GM12878 (cell line): Measurements from ENCODE around the gene GRAMD1B. TPM values are rescaled to one million over a fixed set of nuclear protein-coding genes. Genes with fewer than 3 reads are reported as not detected.

ENCODE experiments used
- ATAC-seq: fragments of 200-7000 bp; cut with Tn5 transposase; 3 replicates; pipeline ENCODE4 v1.9.1; 2020; ENCODE audit warnings: mild to moderate bottlenecking, moderate library complexity
- BruUV-seq: library from RNA; stranded (reverse); fragments of 400-500 nt; replicated peaks from 2 replicates; lab custom pipeline; 2021; lab: Mats Ljungman, UMichigan
- CTCF ChIA-PET: fragments of 300-600 bp; sonication (Branson Sonifier 250); formaldehyde crosslinking; extraction: SDS; loops from one replicate; lab custom pipeline; 2021; ENCODE audit warnings: inconsistent platforms; lab: Yijun Ruan, JAX
- POLR2A ChIA-PET: fragments of 350-600 bp; formaldehyde crosslinking; extraction: SDS; loops from one replicate; lab custom pipeline; 2021; ENCODE audit warnings: inconsistent platforms; lab: Charles Lee
- RAD21 ChIA-PET: fragments of 300-600 bp; sonication (Branson Sonifier 250); formaldehyde crosslinking; loops from one replicate; lab custom pipeline; 2023; ENCODE audit warnings: antibody characterized with exemption; ENCODE audit not compliant: unreplicated experiment; lab: Charles Lee
- SMC1A ChIA-PET: fragments of 300-600 bp; sonication (Branson Sonifier 250); formaldehyde crosslinking; loops from one replicate; lab custom pipeline; 2023; ENCODE audit not compliant: unreplicated experiment, uncharacterized antibody; lab: Charles Lee
- DNase-seq: peaks from one replicate; pipeline ENCODE4 v3.0.0-alpha.2; 2011; ENCODE audit warnings: low read depth, low spot score
- FAIRE-seq: peaks from 3 replicates; lab custom pipeline; 2011; peaks lifted over from hg19 to GRCh38; lab: Jason Lieb, UNC
- H2AFZ ChIP-seq: 2 replicates; pipeline ENCODE4 v1.6.0; 2011; ENCODE audit warnings: low read depth, low read length, control low read depth; ENCODE audit not compliant: control insufficient read depth
- H3K27ac ChIP-seq: 2 replicates; pipeline ENCODE4 v1.5.1; 2011; ENCODE audit warnings: control low read depth; ENCODE audit not compliant: control insufficient read depth, insufficient read depth
- H3K27me3 ChIP-seq, 2 experiments: replicated peaks in 1 of 2; 2 replicates each; pipeline versions ENCODE4 v1.6.0 to v1.6.1; 2011; ENCODE audit warnings: low read length in 1 of 2; ENCODE audit not compliant: control insufficient read depth in 2 of 2, insufficient read depth in 2 of 2
- H3K36me3 ChIP-seq, 2 experiments: 2 replicates each; pipeline ENCODE4 v1.5.1; 2011; ENCODE audit warnings: low read length in 1 of 2; ENCODE audit not compliant: control insufficient read depth in 2 of 2, insufficient read depth in 2 of 2
- H3K4me1 ChIP-seq: 2 replicates; pipeline ENCODE4 v1.6.1; 2011; ENCODE audit warnings: mild to moderate bottlenecking, low read length, moderate library complexity, mixed read lengths; ENCODE audit not compliant: control insufficient read depth, insufficient read depth
- H3K4me2 ChIP-seq: 2 replicates; pipeline ENCODE4 v1.6.0; 2011; ENCODE audit warnings: control low read depth; ENCODE audit not compliant: control insufficient read depth, insufficient read depth
- H3K4me3 ChIP-seq: fragments of 200-600 bp; sonication (generic); 2 replicates; pipeline ENCODE4 v1.5.1; 2016
- H3K79me2 ChIP-seq: 2 replicates; pipeline ENCODE4 v1.6.0; 2011; ENCODE audit warnings: low read length; ENCODE audit not compliant: control insufficient read depth, insufficient read depth
- H3K9ac ChIP-seq: 2 replicates; pipeline ENCODE4 v1.8.0; 2011; ENCODE audit warnings: low read length, control low read depth, mixed read lengths; ENCODE audit not compliant: control insufficient read depth, insufficient read depth
- H3K9me3 ChIP-seq: replicated peaks from 3 replicates; pipeline ENCODE4 v1.5.1; 2011; ENCODE audit warnings: mild to moderate bottlenecking, low read length; ENCODE audit not compliant: control insufficient read depth, insufficient read depth
- H4K20me1 ChIP-seq: 2 replicates; pipeline ENCODE4 v1.6.0; 2011; ENCODE audit not compliant: control insufficient read depth, insufficient read depth
- CEBPZ ChIP-seq: fragments of 150-350 bp; IDR thresholded peaks from 2 replicates; pipeline ENCODE4 v1.6.1; 2016; ENCODE audit warnings: low read depth, low read length
- CHD1 ChIP-seq: IDR thresholded peaks from 2 replicates; pipeline ENCODE4 v1.6.1; 2012; ENCODE audit warnings: low read depth, low read length, improper control_type of control experiment
- CTCF ChIP-seq, 3 experiments: IDR thresholded peaks in 2 of 3; conservative IDR thresholded peaks in 1 of 3; 2 replicates each; pipeline ENCODE4 v1.5.1; 2011; ENCODE audit warnings: low read depth in 3 of 3, low read length in 3 of 3, mild to moderate bottlenecking in 3 of 3, control low read depth in 2 of 3, moderate library complexity in 2 of 3, inconsistent platforms in 1 of 3, mixed read lengths in 1 of 3; ENCODE audit not compliant: control insufficient read depth in 2 of 3, insufficient read depth in 1 of 3; ENCODE audit errors: extremely low read depth in 1 of 3
- E2F8 ChIP-seq: fragments of 450-650 bp; IDR thresholded peaks from 2 replicates; pipeline ENCODE4 v1.6.1; 2018; ENCODE audit warnings: mild to moderate bottlenecking, low read depth, moderate library complexity; ENCODE audit not compliant: partially characterized antibody
- ESRRA ChIP-seq: IDR thresholded peaks from 2 replicates; pipeline ENCODE4 v1.6.1; 2012; ENCODE audit warnings: mild to moderate bottlenecking, low read length, improper control_type of control experiment
- LARP7 ChIP-seq: fragments of 450-650 bp; IDR thresholded peaks from 2 replicates; pipeline ENCODE4 v1.6.1; 2017; ENCODE audit warnings: mild to moderate bottlenecking
- MEF2A ChIP-seq: IDR thresholded peaks from 2 replicates; pipeline ENCODE4 v1.6.1; 2011; ENCODE audit warnings: low read depth, mild to moderate bottlenecking, low read length, moderate library complexity; ENCODE audit not compliant: insufficient read depth
- MEF2B ChIP-seq: fragments of 450-650 bp; IDR thresholded peaks from 2 replicates; pipeline ENCODE4 v1.6.1; 2018; ENCODE audit warnings: mild to moderate bottlenecking, moderate library complexity; ENCODE audit not compliant: partially characterized antibody, poor library complexity, severe bottlenecking
- POLR2A ChIP-seq: IDR thresholded peaks from 2 replicates; pipeline ENCODE4 v1.6.1; 2011; ENCODE audit warnings: low read depth, mild to moderate bottlenecking, low read length
- ZBTB11 ChIP-seq: fragments of 450-650 bp; formaldehyde crosslinking; IDR thresholded peaks from 2 replicates; pipeline ENCODE4 v1.5.0; 2022; ENCODE audit warnings: mild to moderate bottlenecking, missing genetic modification characterization
- WGBS: methylation state at CpG from one replicate; pipeline ENCODE4 v1.1.6; 2016; ENCODE audit warnings: low lambda C conversion rate; ENCODE audit not compliant: insufficient replicate concordance, insufficient coverage; ENCODE audit errors: missing lambda C conversion rate; 5-methylcytosine and 5-hydroxymethylcytosine counted together
- in situ Hi-C: fragments of 300-500 bp; cut with MboI; formaldehyde crosslinking; loops from 9 replicates; pipeline ENCODE4 v1.14.3; 2018; ENCODE audit warnings: mixed read lengths
- intact Hi-C: fragments of 100-400 bp; cut with micrococcal nuclease; formaldehyde crosslinking; loops from one replicate; pipeline ENCODE4 v1.14.2; 2022; ENCODE audit not compliant: unreplicated experiment
- polyA plus RNA-seq, 11 experiments: library from polyadenylated mRNA; depleted of rRNA in 4 of 11; unstranded in 6 of 11; stranded (reverse) in 5 of 11; fragments of >200 nt; fragmentation: Nextera tagmentation in 4 of 11; fragmentation: Illumina TruSeq in 1 of 11; extraction: Ambion mirVana in 4 of 11; extraction: Trizol in 1 of 11; gene quantifications; 1 replicate in 1 of 11; 2 replicates in 10 of 11; pipeline versions ENCODE4 v1.2.1 to v1.2.3, GENCODE V29; 2011 to 2016; ENCODE audit warnings: inconsistent platforms in 2 of 11, missing spikeins in 2 of 11, low read depth in 1 of 11
- total RNA-seq, 4 experiments: library from RNA; depleted of rRNA in 3 of 4; stranded (reverse); fragments of >200 nt in 3 of 4; fragmentation: Illumina TruSeq in 1 of 4; extraction: Trizol in 1 of 4; gene quantifications; 2 replicates each; pipeline versions ENCODE4 v1.2.1 to v1.2.3, GENCODE V29; 2013 to 2021

The GRAMD1B gene
- total and polyA plus RNA-seq, 10 of the 15 experiments (the other 5 are each of a cell fraction or from before 2014, with no cell fraction given), result 1.9 to 49.1 (median 26.9) TPM

GRCh38 chr11:123611698-123612097 is 181.6 kb downstream of the GRAMD1B start:
- no peak for TF ChIP-seq MEF2A
- TF ChIP-seq ESRRA, result no peak
- TF ChIP-seq CTCF (IDR thresholded peaks at IDR 0.05 in 2 of 3, conservative IDR thresholded peaks at IDR 0.05 in 1 of 3; ENCODE audit: control insufficient read depth in 2 of 3, extremely low read depth in 1 of 3, insufficient read depth in 1 of 3, low read depth in 3 of 3, low read length in 3 of 3), result no peak
- no peak for TF ChIP-seq CEBPZ
- no peak for TF ChIP-seq E2F8
- TF ChIP-seq LARP7, result no peak
- no peak for TF ChIP-seq ZBTB11 (CRISPR knock-in tag)
- no peak for TF ChIP-seq POLR2A
- no peak for TF ChIP-seq MEF2B
- no peak for TF ChIP-seq CHD1
- H2AFZ ChIP-seq, result no peak overlapping the region
- RAD21 ChIA-PET, result no interaction called here
- no peak for ATAC-seq
- H3K79me2 ChIP-seq, result no peaks in the 10 kb centered on the region
- peaks cover 5 to 18% of the 10 kb centered on the region in 2 experiments; a peak in 3 of 4 replicates for H3K36me3 ChIP-seq
- POLR2A ChIA-PET, result interaction anchor here (0.6 kb wide), 1 partner anchor 14 kb away, joined by 3 read pairs; no protein-coding TSS in a partner anchor
- H4K20me1 ChIP-seq, result no peaks in the 10 kb centered on the region
- no peak overlapping the region for H3K4me2 ChIP-seq
- FAIRE-seq, result no peak
- H3K4me3 ChIP-seq, result no peak overlapping the region
- BruUV-seq, result no TSS peak
- H3K9me3 ChIP-seq, result no peaks in the 10 kb centered on the region
- SMC1A ChIA-PET, result interaction anchor here (0.6 kb wide), 1 partner anchor 1551 kb away, joined by 3 read pairs; no protein-coding TSS in a partner anchor
- in situ Hi-C loops (no loop called here), intact Hi-C loops (no loop called here)
- no peaks in the 10 kb centered on the region for H3K27me3 ChIP-seq
- no peak overlapping the region for H3K27ac ChIP-seq
- no peaks in the 10 kb centered on the region for H3K4me1 ChIP-seq
- no peak overlapping the region for H3K9ac ChIP-seq
- DNase-seq, result no peak
- 29% methylated on average over 4 of the region's 4 CpGs for WGBS
- CTCF ChIA-PET, result no interaction called here
